HG03039 (cell line): ENCODE results near the gene SESN1.
"Not testable (repeated sequence)": the region's sequence is repeated elsewhere in the genome, so short reads cannot be mapped to it uniquely, and the experiment has no call there.

Experiments
- ATAC-seq: cut with Tn5 transposase; IDR thresholded peaks from one replicate; pipeline ENCODE4 v1.9.1; 2021; ENCODE audit warnings: mild to moderate bottlenecking, moderate library complexity; ENCODE audit not compliant: unreplicated experiment

The SESN1 gene

GRCh38 chr6:109094416-109095035, at the start of gene SESN1:
TSS of gene SESN1 (minus strand) at chr6:109094846. CDS start at chr6:109094073, 773 bp downstream.
- ATAC-seq: peak; percentile 63

GRCh38 chr6:109143191-109143590, 48.5 kb upstream of the SESN1 start:
- ATAC-seq: no peak

GRCh38 chr6:109142067-109142466, 47.4 kb upstream of the SESN1 start:
- not testable (repeated sequence) for ATAC-seq

- ATAC-seq: no peak
Measured at GRCh38 chr6:109139109-109139508, 44.5 kb upstream of the SESN1 start.

GRCh38 chr6:109136530-109136929, 41.9 kb upstream of the SESN1 start:
- not testable (repeated sequence) for ATAC-seq

- not testable (repeated sequence) for ATAC-seq
Measured at GRCh38 chr6:109136039-109136438, 41.4 kb upstream of the SESN1 start.

- ATAC-seq: not testable (repeated sequence)
Measured at GRCh38 chr6:109135600-109135999, 41.0 kb upstream of the SESN1 start.

GRCh38 chr6:109130065-109130464, 35.4 kb upstream of the SESN1 start:
- no peak for ATAC-seq

GRCh38 chr6:109125504-109125903, 30.9 kb upstream of the SESN1 start:
- no peak for ATAC-seq

GRCh38 chr6:109124219-109124618, 29.6 kb upstream of the SESN1 start:
- no peak for ATAC-seq

GRCh38 chr6:109121411-109121810, 26.8 kb upstream of the SESN1 start:
- ATAC-seq: no peak

- no peak for ATAC-seq
Measured at GRCh38 chr6:109118871-109119354, 24.3 kb upstream of the SESN1 start.

- no peak for ATAC-seq
Measured at GRCh38 chr6:109118337-109118736, 23.7 kb upstream of the SESN1 start.

- ATAC-seq: no peak
Measured at GRCh38 chr6:109117346-109118035, 22.8 kb upstream of the SESN1 start.

- not testable (repeated sequence) for ATAC-seq
Measured at GRCh38 chr6:109112663-109113062, 18.0 kb upstream of the SESN1 start.

- not testable (repeated sequence) for ATAC-seq
Measured at GRCh38 chr6:109109663-109110062, 15.0 kb upstream of the SESN1 start.

GRCh38 chr6:109105681-109106080, 11.0 kb upstream of the SESN1 start:
- no peak for ATAC-seq

GRCh38 chr6:109104512-109104911, 9.9 kb upstream of the SESN1 start:
- ATAC-seq: no peak

GRCh38 chr6:109103942-109104341, 9.3 kb upstream of the SESN1 start:
- no peak for ATAC-seq

GRCh38 chr6:109102762-109103161, 8.1 kb upstream of the SESN1 start:
- no peak for ATAC-seq

- ATAC-seq: no peak
Measured at GRCh38 chr6:109097661-109098060, 3.0 kb upstream of the SESN1 start.

GRCh38 chr6:109096208-109096607, 1.6 kb upstream of the SESN1 start:
- ATAC-seq: no peak

GRCh38 chr6:109095835-109096084, 1.1 kb upstream of the SESN1 start:
- no peak for ATAC-seq
